GM20431 (cell line): ENCODE results near the gene ADAMTSL2.

Experiments
- in situ Hi-C: fragments of 300-500 bp; cut with MseI, MboI; formaldehyde crosslinking; loops from one replicate; pipeline ENCODE4 v1.15.0; 2020; ENCODE audit warnings: low sequenced_read_pairs; ENCODE audit not compliant: unreplicated experiment

ADAMTSL2 gene

DNA sequence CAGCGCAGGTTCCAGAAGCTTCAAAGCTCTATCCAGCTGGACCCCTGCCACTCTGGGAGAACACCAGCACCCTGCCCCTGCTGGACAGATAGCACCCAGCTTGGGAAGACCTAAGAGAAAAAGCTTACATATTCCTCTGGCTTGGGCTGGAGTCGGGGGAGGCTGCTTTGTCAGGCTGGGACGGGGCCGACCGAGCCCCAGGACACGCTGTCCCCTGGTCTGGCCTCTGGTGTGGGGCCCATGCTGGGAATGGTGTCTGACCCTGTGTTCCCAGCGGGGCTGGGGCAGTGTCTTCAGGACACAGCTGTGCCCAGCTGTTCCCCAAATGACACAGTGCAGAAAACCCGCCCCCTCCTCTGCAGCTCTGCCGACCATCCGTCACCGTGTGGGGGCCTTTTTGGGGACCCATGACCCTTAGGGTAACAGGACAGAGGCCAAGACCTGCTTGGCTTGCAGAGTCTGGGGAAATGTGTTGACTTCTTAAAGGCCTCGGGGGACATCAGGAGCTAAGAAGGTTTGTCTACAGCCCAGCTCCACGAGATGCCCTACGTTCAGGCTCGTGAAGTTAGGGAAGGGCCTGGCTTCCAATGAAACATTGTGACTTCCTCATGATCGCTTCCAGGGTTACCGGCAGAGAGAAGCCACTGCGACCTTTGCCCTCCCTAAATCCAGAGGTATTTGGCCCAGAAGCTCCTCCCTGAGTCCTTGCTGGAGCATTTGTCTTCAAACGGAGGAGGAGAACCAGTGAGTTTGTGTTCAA, 35.2 kb upstream of the ADAMTSL2 start:
- in situ Hi-C loops: no loop called here

DNA sequence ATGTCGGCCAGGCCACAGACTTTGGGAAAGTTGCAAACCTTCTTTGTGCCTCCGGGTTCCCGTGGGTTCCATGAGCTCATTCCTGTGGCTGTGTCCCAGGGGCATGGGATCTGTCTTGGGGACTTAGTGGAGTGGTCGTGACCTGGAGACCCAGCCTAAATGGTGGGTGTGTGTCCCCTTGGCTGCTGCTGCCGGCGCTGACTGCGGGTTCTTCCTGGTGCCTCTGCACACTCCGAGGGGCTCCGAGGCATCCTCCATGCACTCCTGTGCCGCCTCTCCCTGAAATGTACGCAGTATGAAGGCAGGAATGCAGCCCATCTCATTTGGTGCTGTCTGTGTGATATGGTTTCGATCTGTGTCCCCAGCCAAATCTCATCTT, 34.6 kb upstream of the ADAMTSL2 start:
- in situ Hi-C loops: no loop called here

DNA sequence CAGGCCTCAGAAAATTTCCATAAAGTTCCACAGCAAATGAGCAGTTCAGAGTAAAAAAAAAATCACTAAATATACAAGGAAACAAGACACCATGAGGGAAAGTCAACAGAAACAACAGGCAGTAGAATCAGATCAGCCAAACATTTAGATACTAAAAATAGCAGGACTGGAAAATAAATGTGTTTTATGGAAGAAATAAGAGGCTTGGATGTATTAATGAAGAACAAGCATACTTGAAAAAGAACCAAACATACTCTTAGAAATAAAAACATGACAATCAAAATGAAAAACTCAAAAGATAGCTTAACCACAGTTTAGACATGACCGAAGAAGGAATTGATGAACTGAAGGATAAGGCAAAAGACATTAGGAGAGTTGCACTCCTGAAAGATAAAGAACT, 32.4 kb upstream of the ADAMTSL2 start:
- in situ Hi-C loops: no loop called here

DNA sequence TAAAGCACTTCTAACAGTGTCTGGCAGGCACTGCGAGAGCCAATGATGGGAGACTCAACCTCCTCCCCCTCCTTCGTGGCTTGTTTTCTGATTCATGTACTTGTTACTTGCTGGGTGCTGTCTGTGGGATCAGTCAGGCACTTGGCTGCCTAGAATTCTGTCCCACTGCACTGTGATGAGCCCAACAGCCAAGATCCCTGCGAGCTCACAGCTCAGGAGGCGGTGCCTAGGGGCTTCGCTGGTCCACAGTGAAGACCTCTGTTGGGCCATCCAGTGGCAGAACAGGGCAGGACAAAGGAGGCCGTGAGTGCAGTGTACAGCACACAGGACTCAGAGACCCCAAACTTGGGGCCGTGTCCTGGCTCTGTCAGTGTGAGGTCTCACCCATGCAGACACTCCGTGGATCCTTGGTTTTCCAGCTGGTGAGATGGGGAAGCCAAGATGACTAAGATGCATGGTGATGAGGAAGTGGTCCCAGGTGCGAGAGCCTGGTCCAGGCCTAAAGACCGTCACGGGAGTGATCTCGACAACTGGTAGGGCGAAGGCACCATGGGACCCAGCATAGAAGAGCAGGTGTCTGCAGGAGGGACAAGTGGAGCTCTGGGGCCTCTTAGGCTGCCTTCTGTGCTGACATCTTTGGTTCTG, 29.2 kb upstream of the ADAMTSL2 start:
- in situ Hi-C loops: no loop called here

DNA sequence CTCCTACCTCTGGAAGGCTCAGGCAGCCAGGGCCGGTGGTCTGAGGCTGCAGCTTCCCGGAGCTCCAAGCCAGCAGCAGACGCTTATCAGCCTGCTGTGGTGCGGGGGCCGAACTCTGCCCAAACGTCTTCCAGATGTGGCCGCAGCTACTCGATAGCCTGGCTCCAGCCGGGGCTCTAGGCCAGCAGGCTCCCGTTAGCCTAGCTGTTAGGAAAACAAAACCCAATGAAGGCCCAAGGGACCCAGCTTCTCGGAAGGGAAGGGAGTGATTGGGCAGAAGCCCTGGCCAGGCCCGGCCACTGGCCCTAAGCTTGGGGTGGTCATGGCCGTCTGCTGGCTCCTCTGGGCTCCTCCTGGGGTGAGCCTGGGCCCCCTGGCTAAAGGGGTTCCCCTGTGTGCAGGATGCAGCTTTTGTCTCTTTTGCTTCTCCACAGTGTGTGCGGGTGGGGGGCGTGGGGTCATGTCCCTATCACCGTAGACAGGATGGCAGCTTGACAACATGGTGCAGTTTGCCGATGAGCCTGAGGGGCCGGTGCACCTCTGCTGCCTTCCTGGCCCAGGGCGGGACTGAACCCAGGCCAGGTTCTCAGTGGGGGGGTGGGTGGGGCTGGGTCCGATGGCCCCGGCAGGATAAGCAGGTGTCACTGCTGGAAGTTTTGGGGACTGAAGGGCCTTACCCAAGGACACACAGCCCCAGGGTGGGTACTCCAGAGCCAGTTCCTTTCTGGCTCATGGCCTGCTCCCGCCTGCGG, 28.4 kb upstream of the ADAMTSL2 start:
- in situ Hi-C loops: no loop called here

DNA sequence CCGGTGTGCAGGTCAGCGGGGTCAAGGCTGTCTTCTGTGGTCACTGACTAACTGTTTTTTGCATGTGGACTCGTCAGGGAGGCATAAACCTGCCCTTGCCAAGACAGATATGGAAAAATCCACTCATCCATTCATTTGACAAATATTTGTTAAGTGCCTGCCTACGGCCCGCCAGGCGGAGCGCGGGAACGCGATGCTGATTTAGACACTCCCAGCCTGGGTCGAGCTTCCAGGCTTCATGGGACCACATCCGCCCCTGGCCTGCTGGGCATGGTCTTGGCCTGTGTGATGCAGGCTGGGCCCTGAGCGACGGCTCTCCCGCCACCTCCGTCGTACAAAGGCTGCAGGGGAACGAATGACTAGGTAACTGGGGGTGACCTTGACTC, 27.9 kb upstream of the ADAMTSL2 start:
- in situ Hi-C loops: no loop called here

DNA sequence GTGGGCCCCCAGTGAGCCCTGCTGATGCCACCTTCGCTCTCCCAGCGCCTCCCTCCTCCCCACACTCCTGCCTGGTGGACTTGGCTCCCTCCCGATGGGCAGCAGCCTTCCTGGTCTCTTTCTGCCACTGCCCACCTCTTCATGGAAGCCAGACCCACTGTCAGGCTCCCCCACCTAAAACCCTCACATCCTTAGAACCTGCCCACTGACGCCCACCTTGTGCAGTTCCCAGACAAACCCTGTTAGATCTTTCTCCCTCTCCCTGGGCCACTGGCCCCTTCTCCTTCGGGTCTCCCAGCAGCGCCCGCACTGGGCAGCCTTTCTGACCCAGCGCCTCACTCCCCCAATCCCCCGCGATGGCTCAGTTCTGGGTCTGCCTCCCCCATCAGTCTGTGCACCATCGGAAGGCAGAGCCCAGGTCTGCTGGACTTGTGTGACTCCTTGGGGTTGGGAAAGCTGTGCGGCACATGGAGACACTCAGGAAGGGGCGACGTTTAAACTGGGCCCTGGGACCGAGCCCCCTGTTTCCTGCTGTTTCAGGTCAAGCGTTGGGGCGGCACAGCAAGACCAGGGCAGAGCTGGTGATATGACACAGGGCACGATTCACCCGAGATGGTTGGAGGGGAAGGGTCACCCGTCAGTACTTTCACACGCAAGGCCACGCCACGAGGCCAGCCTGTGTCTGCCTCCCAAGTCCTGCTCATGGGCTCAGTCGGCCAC, 27.1 kb upstream of the ADAMTSL2 start:
- in situ Hi-C loops: no loop called here

DNA sequence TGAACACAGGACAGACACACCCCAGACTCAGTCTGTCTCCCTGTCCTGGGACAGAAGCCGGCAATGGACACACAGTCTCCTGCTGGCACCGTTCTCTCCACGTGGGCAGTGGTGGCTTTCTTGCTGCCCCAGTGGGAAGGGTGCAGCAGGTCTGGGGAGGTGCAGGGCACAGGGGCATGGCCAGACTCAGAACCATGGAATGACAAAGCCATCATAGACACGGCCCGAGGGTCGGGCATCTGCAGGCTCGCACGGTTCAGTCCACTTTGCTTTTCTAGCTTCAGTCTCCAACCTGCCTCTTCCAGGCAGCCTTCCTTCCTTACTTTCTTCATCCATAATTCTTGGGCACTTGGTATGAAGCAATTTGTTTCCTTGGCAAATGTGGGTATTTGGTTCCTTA, 26.5 kb upstream of the ADAMTSL2 start:
- in situ Hi-C loops: no loop called here

DNA sequence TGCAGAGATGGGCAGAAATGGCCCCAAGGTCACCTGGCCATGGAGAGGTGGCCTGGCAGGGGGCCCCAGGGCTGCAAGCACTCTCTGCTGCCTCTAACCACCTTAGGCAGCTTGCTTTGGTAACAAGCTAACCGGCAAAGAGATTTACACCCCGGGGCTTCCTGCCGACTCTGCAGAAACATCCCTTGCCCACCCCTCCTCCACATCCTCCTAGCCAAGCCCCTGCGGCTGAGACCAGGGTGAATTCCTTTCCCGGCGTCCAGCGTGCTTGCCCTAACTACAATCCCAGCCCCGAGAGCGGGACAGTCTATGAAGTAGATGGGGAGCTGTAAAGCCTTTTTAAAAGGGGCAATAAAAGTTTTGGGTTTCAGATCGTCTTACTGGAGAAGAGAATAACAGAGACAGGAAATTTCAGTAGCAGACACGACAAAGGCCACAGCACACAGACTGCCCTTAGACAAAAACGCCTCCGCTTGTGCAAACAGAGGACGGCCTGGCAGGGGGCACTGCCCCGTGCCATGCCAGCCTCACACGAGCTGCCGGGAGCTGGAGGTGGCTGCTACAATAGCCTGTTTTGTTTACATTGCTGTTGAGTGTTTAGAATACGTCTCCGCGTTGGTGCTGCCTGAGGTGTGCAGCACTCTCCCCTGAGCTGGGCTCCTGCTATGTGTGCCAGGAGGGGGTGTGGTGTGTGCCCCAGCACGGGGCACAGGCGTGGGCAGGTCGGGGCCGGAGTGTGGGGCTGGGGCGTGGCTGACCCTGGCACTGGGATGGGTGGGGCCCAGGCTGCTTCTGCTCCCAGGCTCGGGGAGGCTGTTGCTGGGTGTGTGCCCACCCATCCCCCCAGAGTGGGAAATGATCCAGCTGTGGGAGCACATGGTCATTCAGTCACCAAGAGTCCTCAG, 25.1 kb upstream of the ADAMTSL2 start:
- in situ Hi-C loops: no loop called here

DNA sequence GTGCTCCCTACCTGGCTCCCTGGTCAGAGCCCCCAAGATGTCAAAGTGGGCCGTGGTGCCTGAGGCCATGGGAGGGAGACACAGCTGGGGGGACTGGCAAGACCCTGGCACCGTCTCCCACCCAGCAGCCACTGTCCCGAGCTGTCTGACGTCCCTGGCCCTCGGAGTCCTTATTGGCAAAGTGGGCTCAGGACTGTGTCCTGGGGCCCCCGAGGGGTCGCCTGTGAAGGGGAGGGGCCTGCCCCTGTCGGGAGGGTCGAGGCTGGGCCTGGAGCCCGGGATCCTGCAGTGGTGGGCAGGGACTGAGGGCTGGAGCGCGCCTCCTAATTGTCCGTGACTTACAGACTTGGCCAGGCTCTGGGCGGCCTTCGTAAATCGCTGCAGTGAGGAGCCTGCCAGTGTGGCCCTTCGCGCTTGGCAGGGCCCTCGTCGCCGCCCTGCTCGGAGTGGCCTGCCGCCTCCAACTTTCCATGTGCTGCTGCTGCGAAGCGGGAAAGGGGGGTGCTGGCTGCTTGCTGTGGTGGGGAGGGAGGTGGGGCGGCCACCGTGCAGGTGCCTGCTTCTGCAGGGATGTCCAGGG, 23.5 kb upstream of the ADAMTSL2 start:
- in situ Hi-C loops: no loop called here

DNA sequence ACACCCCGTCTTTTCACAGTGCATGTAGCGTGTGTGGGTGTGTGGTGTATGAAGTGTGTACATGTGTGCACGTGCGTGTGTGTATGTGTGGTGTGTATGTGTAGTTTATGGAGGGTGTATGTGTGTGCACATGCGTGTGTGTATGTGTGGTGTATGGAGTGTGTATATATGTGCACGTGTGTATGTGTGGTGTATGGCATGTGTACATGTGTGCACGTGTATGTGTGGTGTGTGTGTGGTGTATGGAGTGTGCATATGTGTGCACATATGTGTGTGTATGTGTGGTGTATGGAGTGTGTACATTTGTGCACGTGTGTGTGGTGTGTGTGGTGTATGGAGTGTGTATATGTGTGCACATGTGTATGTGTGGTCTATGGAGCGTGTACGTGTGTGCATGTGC, 22.9 kb upstream of the ADAMTSL2 start:
- in situ Hi-C loops: no loop called here

DNA sequence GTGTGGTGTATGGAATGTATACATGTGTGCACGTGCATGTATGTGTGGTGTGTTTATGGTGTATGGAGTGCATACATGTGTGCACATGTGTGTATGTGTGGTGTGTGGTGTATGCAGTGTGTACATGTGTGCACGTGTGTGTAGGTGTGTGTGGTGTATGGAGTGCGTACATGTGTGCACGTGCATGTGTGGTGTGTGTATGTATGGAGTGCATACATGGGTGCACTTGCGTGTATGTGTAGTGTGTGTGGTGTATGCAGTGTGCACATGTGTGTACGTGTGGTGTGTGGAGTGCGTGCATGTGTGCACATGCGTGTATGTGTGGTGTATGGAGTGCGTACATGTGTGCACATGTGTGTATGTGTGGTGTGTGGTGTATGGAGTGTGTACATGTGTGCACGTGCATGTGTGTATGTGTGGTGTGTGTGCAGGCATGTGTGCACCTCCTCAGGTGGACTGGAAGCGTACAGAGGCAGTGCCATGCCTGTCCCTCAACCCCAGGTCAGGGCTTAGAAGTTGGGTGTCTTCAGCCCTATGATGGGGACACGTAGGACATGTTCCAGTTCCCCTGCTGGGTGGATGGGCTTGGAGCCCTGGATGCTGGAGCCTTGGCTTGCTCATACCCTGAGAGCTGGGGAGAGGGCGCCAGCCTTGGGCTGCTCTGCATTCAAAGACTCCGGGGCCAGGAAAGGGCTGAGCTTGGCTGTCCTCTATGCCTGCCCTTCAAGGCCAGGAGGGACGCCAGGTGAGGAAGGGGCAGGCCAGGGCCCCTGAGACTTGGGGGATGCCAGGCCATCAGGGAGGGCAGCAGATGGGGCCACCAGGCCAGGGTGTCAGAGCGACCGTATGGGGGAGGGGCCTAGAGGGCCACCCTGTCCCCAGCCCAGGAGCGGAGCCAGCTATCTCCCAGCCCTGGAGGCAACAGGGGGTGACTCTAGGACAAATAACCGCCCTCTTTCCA, 22.0 kb upstream of the ADAMTSL2 start:
- in situ Hi-C loops: no loop called here

DNA sequence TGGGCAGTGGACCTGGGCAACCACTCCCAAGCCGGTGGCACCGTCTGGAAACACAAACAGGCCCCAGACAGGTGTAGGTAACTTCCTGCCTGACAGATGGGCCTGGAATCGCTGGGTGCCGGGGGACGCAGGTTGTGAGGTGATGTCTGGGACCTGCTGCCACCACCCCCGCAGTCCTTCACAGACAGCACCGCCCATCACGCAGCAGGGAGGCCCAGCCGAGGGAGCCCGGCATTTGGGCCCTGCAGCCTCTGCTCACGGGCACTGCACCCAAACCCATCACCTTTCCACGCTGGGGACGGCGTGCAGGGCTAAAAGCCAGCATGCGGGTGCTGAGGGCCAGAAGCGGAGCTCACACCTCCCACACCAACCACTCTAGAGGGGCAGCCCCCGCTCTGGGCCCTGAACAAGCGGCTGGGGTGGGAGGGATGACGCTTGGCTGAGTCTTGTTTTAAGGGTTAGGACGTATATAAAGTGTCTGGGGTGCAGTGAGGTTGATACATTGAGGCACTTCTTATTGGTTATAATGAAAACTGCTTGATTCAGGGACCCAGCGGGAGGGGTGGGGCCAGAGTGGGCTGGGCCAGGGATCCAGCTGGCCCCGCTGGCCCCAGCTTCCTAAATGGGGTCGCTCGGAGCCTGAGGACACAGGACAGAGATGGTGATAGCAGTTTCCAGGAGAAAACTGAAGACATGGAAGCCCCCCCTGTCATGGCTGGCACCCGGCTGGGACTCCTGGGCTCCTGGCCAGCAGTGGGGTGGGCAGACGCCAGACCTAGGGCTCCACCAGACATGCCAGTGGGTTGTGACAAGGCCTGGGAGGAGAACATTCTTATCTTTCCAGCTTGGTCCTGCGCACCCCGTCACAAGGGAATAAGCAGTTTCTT, 21.0 kb upstream of the ADAMTSL2 start:
- in situ Hi-C loops: no loop called here

DNA sequence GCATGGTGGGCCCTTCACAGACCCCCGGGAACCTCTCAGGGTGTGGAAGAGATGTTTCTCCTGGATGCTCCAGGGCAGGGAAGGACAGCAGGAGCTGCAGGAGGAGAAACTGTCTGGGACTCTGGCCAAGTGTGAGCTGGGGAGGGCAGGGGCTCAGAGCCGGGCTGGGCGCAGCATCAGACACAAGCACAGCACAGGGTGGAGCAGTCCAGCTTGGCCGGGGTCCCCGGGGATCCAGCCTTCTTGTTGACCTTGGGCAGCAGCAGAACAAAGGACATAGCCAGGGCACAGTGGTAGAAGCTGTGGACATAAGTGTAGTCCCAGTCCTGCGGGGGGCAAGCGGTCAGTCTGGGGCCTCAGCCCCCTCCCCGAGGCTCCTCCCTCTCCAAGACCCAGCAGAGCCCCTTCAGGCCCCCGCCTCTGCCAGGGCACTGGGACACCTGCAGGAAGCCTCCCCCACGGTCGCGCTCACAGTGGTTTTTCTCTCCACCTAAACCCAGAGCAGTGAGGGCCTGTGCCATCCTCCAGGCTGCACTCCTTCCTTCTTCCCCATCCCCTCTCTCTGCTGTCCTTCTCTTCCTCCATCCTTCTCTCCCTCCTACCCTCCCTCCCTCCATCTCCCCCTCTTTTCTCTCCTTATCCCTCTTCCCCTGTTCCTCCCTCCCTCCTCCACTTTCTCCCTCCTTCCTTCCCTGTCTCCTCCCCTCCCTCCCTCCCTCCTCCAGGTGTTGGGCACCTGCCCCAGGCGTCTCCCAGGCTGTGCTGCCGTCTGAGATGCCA, 19.9 kb upstream of the ADAMTSL2 start:
- in situ Hi-C loops: no loop called here

DNA sequence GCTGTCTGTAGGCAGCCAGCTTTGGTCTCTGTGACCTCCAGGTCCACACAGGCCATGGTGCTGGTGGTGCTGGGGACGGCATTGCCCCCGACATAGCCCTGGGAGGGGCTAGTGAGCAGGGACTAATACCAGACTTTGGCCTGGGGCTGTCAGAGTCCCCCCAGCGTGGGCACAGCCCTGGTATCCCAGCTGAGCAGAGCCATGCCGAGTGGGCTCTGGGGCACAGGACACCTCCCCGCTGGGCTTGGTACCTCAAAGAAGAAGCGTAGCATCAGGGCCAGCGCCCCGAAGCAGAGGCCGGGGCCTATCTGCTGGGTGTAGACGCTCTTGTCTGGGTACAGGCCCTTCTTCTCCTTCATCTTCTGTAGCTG, 19.3 kb upstream of the ADAMTSL2 start:
- in situ Hi-C loops: no loop called here

DNA sequence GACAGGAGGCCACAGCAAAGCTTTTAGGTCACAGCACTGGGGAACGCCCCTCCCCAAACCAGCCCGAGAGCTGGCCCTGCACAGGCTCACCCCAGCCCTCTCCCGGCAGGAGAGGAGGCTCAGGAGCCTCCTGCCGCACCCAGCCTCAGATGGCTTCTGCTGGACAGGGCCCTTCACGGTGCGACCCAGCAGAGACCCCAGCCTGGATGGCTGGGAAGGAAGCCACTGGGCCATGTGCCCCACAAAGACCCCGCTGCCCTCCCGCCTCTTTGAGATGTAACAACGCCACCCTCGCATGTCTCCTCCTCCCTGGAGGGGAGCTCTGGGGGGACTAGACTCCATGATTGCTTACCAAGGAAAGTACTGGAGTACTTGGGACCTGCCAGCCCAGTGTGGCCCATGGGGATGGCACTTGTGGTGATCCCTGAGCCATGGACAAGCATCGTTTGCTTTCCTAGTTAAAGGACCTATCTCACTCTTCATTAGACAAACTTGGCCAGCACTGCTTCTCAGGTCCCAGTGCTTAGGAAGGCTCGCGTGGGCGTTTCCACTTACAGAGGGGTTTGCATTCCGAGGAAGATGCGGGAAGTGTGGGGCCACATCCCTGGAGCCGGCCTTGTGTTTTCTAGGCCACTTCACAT, 18.8 kb upstream of the ADAMTSL2 start:
- in situ Hi-C loops: no loop called here
